Brain microvascular endothelial cell (primary cell): ENCODE data around the gene EIF4EBP2.

Source experiments
- DNase-seq: peaks from one replicate; pipeline ENCODE4 v3.0.0-alpha.2; 2020
- H3K27ac ChIP-seq: fragments of 250-450 bp; sonication (Bioruptor Pico); 2 replicates; pipeline ENCODE4 v1.5.1; 2020; ENCODE audit warnings: mild to moderate bottlenecking, moderate library complexity
- H3K27me3 ChIP-seq: fragments of 250-450 bp; sonication (Bioruptor Pico); replicated peaks from 2 replicates; pipeline ENCODE4 v1.5.1; 2020; ENCODE audit warnings: mild to moderate bottlenecking
- H3K36me3 ChIP-seq: fragments of 250-450 bp; sonication (Bioruptor Pico); replicated peaks from 2 replicates; pipeline ENCODE4 v1.5.1; 2020; ENCODE audit warnings: mild to moderate bottlenecking
- H3K4me3 ChIP-seq: 2 replicates; pipeline ENCODE4 v1.5.1; 2011; ENCODE audit warnings: low read depth, mild to moderate bottlenecking, control low read depth, low read length, moderate library complexity
- in situ Hi-C: cut with HindIII; loops from 2 replicates; pipeline ENCODE4 v1.10.0; 2017; ENCODE audit warnings: low sequenced_read_pairs, low pct_ligation_motif_present
- TF ChIP-seq, protein P1 (sequence below): IDR thresholded peaks from 2 replicates; pipeline ENCODE4 v1.5.1; 2011; ENCODE audit warnings: low read depth, mild to moderate bottlenecking, moderate library complexity, low read length, control low read depth, inconsistent platforms; ENCODE audit errors: missing control alignments

The EIF4EBP2 gene

DNA sequence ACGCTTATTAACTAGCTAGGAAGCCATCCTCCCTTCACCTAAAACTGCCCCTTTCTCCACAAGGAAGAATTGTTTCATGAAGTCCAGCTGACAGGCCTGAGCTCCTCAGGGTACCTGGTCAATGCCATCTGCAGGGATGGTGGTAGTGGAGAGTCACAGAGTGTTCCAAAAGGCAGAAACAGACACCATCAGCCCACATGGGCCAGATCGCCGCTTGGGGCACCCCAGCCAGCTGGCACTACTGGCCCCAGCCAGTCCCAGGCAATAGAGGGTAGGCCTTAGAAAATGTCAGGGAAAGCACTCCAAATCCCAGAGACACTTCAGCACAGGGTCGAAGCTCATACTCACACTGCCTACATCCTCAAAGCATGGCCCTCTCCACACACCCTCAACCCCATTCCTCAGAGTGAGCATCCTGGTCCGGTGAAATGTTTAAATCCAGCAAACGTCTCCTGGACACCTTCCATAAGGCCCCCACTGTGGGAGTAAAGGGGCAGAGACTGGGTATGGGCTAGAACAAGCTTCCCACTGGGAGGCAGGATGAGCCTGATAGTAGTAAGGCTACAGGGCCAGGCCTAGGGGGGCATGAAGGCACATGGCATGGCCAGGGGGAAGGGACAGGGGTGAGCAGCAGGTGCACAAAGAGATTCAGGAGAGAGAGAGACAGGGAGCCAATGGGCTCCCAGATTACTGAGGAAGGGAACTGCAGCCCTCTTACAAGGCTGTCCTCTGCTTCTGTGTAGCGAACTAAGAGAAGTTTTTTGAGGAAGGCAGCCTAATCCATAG is 23.4 kb upstream of the EIF4EBP2 start:
- TF ChIP-seq, protein P1, sequence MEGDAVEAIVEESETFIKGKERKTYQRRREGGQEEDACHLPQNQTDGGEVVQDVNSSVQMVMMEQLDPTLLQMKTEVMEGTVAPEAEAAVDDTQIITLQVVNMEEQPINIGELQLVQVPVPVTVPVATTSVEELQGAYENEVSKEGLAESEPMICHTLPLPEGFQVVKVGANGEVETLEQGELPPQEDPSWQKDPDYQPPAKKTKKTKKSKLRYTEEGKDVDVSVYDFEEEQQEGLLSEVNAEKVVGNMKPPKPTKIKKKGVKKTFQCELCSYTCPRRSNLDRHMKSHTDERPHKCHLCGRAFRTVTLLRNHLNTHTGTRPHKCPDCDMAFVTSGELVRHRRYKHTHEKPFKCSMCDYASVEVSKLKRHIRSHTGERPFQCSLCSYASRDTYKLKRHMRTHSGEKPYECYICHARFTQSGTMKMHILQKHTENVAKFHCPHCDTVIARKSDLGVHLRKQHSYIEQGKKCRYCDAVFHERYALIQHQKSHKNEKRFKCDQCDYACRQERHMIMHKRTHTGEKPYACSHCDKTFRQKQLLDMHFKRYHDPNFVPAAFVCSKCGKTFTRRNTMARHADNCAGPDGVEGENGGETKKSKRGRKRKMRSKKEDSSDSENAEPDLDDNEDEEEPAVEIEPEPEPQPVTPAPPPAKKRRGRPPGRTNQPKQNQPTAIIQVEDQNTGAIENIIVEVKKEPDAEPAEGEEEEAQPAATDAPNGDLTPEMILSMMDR, result no peak
- no peaks in the 10 kb centered on the region for H3K27me3 ChIP-seq
- no peak overlapping the region for H3K4me3 ChIP-seq
- DNase-seq, result no peak
- H3K27ac ChIP-seq, result no peak overlapping the region
- in situ Hi-C loops, result no loop called here
- no peaks in the 10 kb centered on the region for H3K36me3 ChIP-seq

DNA sequence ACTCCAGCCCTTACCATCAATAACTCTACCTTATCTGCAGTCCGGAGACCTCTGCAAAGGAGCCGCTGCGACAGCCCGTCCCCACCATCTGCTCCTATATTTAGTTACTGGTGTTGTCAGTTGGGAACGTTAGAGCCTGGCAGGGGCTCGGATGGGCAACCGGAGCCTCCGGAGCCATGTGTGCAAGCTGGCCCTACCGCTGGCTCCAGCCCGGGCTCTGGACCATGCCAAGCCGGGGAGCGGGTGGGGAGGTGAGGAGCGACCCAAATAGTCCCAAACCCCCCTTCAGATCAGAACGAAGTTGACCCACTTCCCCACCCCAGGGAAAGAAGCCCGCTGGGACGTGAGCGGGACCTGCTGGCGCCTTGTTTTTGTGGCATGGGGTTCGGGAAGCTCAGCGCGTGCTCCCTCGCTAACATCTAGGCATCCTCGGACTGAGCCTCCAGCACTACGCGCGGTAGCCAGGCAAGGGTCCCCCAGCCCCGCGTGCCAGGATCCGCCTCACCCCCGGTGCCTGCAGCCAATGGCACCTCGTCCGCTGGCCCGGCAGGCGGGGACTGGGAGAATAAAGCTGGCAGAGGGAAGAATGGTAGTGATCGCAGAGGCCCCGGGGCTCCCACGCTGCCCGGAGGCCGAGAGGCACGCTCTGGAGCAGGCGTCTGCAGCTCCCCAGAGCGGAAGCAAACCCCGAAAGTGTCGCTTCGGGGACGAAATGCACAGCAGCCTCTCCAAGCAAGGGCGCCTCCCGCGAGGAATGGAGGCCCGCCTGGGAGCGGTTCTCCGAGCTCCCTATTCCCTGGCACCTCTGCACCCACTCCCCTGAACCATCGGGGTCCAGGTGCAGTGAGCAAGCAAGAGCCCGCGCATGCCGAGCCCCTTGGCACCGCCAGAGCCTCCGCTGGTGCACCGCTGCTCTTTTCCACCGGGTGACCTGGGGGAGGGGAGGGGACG is 22.2 kb upstream of the EIF4EBP2 start:
- TF ChIP-seq, protein P1, result no peak
- Histone ChIP-seq H3K27me3 (no peaks in the 10 kb centered on the region), H3K27ac (no peak overlapping the region), H3K4me3 (peak overlapping the region; percentile 86), H3K36me3 (no peaks in the 10 kb centered on the region)
- peak; percentile 2 for DNase-seq
- in situ Hi-C loops, result no loop called here

DNA sequence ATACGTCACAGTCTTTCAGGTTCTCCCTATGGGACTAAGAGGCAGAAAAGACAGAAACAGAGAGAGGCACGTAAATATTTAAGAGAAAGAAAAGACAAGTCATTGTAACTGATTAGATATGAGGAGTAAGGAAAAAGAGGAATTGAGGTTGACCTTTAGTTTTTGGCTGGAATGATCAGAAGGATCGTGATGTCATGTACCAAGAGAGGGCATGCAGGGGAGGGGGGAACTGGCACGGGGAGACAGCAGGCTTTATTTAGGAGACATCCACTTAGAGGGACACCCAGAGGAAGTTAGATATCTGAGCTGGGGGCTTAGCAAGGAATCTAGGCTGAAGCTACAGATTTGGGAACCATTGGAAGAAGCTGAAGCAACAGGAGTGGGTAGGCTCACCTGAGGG is 12.3 kb upstream of the EIF4EBP2 start:
- no peaks in the 10 kb centered on the region for H3K27me3 ChIP-seq
- in situ Hi-C loops, result no loop called here
- no peak overlapping the region for H3K4me3 ChIP-seq
- no peak for DNase-seq
- H3K36me3 ChIP-seq, result no peaks in the 10 kb centered on the region
- TF ChIP-seq, protein P1, result no peak
- no peak overlapping the region for H3K27ac ChIP-seq

DNA sequence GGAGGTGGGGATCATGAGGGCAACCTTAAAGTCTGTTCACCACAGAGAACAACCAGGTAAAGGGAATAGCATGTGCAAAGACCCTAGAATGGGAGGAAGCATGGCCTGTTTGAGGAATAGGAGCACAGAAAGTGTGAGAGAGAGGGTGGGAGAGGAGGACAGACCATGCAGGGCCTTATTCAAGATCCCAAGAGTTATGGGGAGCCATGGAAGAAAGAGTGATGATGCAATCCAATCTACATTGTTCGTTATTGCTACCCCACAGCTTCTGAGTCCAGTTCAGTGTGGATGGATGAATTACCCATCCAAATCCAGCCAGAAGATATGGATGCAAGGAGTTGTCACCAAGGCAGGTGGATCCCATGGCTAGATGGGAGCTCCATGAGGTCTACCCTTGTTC is 7.8 kb upstream of the EIF4EBP2 start:
- no peak overlapping the region for H3K27ac ChIP-seq
- TF ChIP-seq, protein P1, result no peak
- H3K27me3 ChIP-seq, result no peaks in the 10 kb centered on the region
- H3K36me3 ChIP-seq, result no peaks in the 10 kb centered on the region
- H3K4me3 ChIP-seq, result no peak overlapping the region
- in situ Hi-C loops, result no loop called here
- no peak for DNase-seq

DNA sequence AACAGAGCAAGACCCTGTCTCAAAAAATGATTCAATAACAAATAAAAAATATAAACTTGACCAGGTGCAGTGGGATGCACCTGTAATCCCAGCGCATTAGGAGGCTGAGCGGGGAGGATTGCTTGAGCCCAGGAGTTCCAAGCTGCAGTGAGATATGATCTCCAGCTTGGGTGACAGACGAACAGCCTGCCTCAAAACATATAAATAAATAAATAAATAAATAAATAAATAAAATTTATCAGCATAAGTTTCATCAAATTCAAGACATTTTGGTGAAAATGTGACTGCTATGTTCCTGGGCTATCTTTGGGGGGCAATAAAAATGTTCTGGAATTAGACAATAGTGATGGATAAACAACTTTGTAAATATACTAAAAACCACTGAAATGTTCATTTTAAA is 4.8 kb upstream of the EIF4EBP2 start:
- no peak overlapping the region for H3K4me3 ChIP-seq
- TF ChIP-seq, protein P1, result no peak
- no peaks in the 10 kb centered on the region for H3K27me3 ChIP-seq
- DNase-seq, result no peak
- no peak overlapping the region for H3K27ac ChIP-seq
- in situ Hi-C loops, result no loop called here
- no peaks in the 10 kb centered on the region for H3K36me3 ChIP-seq
